GM19043 (cell line): ENCODE data around the gene CCDC127.

Experiments
- ATAC-seq: cut with Tn5 transposase; IDR thresholded peaks from one replicate; pipeline ENCODE4 v1.9.1; 2021; ENCODE audit warnings: low read depth; ENCODE audit not compliant: unreplicated experiment

The CCDC127 gene

GRCh38 chr5:191036-191948, 26.7 kb downstream of the CCDC127 start, which contains the start of gene LRRC14B:
Gene LRRC14B, plus strand, starts transcription at chr5:191495. Its CDS starts 44 bp downstream, at chr5:191539.
- ATAC-seq = peak; percentile 35

- no peak for ATAC-seq
These were observed 27.5 kb downstream of the CCDC127 start for GRCh38 chr5:190366-191035.

DNA sequence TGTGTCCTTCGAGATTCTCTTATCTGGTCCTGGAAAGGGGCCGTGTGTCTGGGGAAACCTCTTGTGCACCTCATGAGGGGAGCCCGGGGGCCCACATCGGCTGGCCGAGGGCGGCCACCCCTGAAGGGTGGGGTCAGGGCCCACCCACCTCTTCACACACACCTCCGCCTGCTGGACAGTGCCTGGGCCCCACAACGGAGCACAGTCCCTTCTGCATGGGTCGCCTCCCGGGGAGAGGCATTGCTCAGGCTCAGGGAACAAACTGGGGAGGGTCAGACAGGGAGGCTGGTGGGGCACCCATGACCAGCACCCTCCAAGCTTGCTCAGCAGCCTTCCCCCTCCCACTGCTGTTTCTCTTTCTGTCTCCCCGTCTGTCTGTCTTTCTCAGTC, 28.0 kb downstream of the CCDC127 start:
- ATAC-seq = no peak

DNA sequence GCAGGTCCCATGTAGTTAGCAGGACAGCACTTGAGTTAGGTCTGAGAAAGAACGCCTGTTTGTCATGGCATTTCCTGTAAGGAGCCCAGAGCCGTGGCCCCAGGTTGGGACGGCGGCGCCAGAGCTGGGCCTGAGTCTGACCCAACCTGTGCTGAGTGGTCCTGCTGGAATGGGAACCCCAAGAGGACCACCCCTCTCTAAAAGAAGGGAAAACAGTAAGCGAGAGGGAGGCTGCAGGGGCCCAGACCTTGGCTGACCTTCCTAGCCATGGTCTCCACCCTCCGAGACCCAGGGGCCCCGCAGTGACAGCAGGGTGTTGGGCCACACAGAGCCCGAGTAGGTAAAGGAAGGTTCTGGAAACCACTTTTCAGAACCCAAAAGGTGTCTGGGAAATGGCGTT, 28.5 kb downstream of the CCDC127 start:
- no peak for ATAC-seq

DNA sequence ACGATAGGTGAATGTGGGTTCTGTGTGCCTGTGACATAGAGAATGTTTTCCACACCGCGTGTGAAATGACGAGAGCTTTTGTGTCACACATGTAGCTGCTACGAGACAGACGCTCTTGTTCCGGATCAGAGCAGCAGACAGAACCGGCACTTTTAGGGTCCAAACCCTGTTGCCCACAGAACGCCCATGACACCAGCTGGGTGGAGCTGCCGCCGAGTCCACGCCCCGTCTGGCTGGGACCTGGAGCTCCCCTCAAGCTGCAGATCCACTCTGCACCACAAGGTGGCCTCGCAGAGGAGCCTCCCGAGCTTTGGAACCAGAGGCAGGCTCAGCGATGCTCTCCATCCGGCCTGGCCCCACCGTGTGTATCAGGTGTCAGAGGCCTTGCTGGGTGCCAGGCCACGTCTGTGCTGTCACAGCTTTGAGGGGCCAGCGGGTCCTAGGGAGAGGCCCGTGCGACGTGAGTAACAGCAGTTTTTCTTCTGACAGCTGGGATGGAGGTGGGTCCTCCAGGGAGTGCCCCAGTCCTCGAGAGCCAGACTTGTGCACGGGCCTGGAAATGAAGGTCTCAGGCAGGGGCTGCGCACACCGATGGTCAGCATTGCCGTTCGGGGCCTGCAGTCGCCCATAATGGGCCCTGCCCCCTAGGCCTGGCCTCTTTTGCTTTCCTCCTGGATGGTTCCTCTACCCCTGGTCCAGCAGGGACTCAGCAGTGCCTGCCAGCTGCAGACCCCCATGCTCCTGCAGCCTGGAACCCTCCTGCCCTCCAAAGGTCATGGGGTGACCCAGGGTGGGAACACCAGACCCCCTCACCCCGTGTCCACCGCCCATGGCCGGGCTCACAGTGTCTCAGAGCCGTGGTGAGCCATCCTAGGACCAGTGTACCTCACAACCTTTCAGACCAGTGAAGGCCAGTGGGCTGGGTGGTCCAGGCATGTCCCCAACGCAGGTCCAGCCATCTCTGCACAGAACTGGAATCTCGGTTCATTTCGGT, 29.2 kb downstream of the CCDC127 start:
- ATAC-seq = peak; percentile 73

GRCh38 chr5:187617-188451, 30.1 kb downstream of the CCDC127 start:
- ATAC-seq = no peak

DNA sequence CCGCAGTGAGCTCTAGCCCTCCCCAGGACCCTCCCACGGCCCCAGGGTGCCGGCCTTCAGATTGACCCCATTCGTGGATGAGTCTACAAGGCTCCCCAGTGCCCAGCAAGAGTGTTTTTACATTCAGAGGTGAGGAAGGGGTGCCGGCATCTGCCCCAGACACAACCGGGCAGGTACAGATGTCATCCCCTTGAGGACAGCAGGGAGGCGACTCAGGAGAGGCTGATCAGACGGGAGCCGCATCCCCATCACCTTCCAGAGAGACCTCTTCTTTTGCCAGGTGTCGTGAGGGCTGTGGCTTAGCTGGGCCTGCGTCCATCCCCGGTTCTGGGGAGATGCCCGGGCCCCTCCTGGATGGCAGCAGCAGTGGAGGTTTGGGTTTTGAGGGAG, 30.9 kb downstream of the CCDC127 start:
- ATAC-seq = no peak

- ATAC-seq = no peak
These were observed 31.6 kb downstream of the CCDC127 start for GRCh38 chr5:186091-187041.

DNA sequence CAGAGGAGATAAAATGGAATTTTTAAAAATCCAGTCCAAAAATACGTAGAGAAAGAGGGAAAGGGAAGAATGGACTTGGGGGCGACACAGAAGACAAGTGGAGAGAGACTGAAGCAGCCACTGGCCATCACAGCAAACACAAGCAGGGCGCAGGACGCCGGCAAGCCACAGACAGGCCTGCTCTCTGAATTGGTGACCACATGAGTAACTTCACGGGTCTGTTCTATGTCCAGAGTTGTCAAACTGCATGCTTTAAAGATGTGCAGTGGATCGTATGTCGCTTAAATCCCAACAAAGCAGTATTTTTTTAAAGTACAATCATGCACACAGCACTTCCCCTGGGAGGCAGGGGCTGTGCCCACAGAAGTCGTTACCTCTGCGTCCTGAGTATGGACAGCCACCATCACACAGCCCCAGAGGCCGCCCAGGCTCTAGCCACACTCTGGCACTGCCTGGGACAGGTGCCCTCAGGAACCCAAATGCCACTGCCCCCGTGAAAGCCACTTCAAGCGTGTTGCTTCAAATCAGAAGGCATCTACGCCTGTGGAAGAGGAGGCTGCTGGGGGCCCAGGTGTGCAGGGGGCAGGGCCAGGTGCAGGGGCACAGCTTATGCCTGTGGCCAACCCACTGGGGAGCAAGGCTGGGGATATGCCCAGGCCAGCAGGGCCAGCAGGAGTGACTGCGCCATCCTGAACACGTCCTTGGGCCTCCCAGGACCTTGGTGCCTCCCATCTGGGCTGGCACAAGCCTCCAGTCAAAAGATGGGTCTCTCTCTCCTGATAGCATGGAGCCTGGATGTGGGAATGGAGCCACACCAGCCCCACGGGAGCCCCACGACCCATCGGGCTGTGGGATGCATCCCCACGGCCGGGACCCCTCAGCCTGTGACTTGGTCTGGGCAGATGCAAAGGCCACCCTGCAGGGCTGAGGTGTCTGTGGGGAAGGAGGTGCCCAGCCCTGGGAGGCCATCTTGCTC, 32.6 kb downstream of the CCDC127 start:
- ATAC-seq = no peak

- no peak for ATAC-seq
These were observed 33.5 kb downstream of the CCDC127 start for GRCh38 chr5:184471-184870.

- no peak for ATAC-seq
These were observed 35.8 kb downstream of the CCDC127 start for GRCh38 chr5:182126-182525.

GRCh38 chr5:181566-181965, 36.4 kb downstream of the CCDC127 start:
- ATAC-seq = no peak

GRCh38 chr5:181160-181559, 36.8 kb downstream of the CCDC127 start:
- ATAC-seq = no peak

DNA sequence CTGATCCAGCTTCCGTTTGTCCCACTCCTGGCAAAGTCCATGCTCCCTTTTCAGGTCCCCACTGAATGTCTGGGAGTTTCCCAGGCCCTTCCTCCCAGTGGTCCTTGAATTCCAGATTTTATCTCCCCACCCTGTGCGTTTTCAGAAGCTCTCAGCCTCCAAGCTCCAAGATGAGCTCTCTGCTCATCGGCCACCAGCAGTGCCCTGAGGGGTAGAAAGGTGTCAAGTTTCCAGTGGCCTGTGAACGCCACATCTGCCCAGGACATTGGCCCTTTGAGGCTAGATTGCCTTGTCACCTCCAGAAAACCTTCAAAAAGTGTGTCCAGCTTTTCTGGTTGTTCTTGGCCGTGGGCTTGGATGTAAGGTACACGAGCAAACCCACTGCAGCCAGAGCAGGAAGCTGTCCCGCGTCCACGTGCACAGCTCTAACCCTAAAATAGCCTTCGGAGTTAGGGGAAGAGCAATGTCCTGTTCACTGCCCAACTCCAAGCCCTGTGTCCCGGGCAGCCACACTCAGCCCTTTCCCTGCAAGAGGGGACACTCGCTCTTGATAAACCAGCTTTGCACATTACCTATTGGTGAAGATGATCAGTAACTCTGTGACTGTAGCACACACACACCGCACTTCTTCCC, 37.6 kb downstream of the CCDC127 start:
- ATAC-seq = no peak

DNA sequence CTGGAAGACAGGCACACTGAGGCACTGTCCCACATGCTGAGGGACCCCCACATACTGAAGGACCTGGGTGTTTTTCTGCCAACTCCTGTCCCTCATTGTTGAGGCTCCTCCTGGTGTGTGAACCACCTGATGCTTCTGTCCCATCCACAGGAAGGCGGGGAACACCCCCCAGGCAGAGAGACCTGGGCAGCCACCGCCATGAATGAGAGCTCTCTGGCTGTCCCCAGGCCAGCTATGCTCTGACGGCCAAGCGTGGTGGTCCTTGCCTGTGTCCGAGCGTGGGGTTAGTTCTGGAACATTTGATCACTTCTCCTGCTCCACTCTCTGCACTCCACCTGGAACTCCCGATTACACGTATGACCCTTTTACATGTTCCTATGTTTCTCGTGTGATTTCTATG, 38.6 kb downstream of the CCDC127 start:
- ATAC-seq = no peak

- no peak for ATAC-seq
These were observed 39.8 kb downstream of the CCDC127 start for GRCh38 chr5:178110-178509.

DNA sequence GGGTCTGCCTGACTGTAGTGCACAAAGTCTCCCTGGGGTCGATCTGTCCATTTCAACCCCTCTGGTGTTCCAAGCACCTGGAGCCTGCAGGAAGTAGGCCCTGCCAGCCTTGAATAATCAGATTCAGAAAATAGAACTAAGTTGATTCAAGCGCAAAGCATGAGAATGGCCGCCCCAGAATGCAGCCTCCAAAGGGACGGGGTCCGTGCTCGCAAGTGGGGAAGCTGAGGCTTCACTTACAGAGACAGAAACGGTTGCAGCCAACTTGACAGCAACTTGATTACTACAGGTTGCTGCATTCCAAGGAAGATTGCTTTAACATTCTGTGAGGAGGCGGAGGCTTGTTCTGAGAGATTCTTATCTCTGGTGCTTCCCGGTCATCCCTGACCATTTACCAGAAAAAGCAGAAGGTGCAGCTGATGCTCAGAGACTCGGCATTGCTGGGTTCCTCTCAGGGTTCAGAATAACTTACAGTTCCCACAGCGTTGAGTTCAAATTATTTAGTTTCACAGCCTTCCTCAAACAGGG, 41.6 kb downstream of the CCDC127 start:
- no peak for ATAC-seq
